Liver (tissue), 9 donors: ENCODE data around the gene FLNA. TPM values are rescaled to one million over a fixed set of nuclear protein-coding genes. Genes with fewer than 3 reads are reported as not detected.

Experiments
- DNase-seq: peaks from one replicate; pipeline ENCODE4 v3.0.0-alpha.2; 2017; ENCODE audit warnings: low spot score
- H3K27ac ChIP-seq, 2 donors: one replicate each; pipeline ENCODE4 v1.7.0; 2013; ENCODE audit warnings: inconsistent platforms in 2 of 2, low read length in 2 of 2, control low read depth in 1 of 2, low read depth in 1 of 2, mild to moderate bottlenecking in 1 of 2
- H3K27me3 ChIP-seq, 4 donors: one replicate each; pipeline versions ENCODE4 v1.6.1 to v1.7.0; 2013; ENCODE audit warnings: low read length in 3 of 4, inconsistent platforms in 1 of 4, mild to moderate bottlenecking in 1 of 4, moderate library complexity in 1 of 4; ENCODE audit not compliant: control insufficient read depth in 4 of 4, insufficient read depth in 4 of 4
- H3K36me3 ChIP-seq, 4 donors: one replicate each; pipeline versions ENCODE4 v1.6.1 to v1.7.0; 2013; ENCODE audit warnings: low read length in 3 of 4, mild to moderate bottlenecking in 3 of 4, low read depth in 1 of 4, moderate library complexity in 1 of 4; ENCODE audit not compliant: control insufficient read depth in 4 of 4, insufficient read depth in 3 of 4
- H3K4me1 ChIP-seq, 4 donors: one replicate each; pipeline versions ENCODE4 v1.6.1 to v1.7.0; 2013; ENCODE audit warnings: low read length in 3 of 4, mild to moderate bottlenecking in 3 of 4, moderate library complexity in 1 of 4; ENCODE audit not compliant: control insufficient read depth in 4 of 4, insufficient read depth in 4 of 4
- H3K4me3 ChIP-seq, 3 donors: one replicate each; pipeline versions ENCODE4 v1.6.1 to v1.7.0; 2013; ENCODE audit warnings: low read length in 3 of 3, control low read depth in 1 of 3, low read depth in 1 of 3, mild to moderate bottlenecking in 1 of 3
- H3K9ac ChIP-seq, 2 donors: one replicate each; pipeline ENCODE4 v1.7.0; 2013; ENCODE audit warnings: low read length in 2 of 2, mild to moderate bottlenecking in 2 of 2, moderate library complexity in 2 of 2, control low read depth in 1 of 2, low read depth in 1 of 2
- H3K9me3 ChIP-seq, 4 donors: one replicate each; pipeline versions ENCODE4 v1.6.1 to v1.7.0; 2013; ENCODE audit warnings: low read length in 3 of 4; ENCODE audit not compliant: control insufficient read depth in 4 of 4
- EGR1 ChIP-seq, 2 donors: IDR thresholded peaks; 2 replicates each; pipeline ENCODE4 v1.6.1; 2016 to 2018; ENCODE audit warnings: antibody characterized with exemption in 2 of 2, low read depth in 2 of 2
- FOXA1 ChIP-seq: IDR thresholded peaks from 2 replicates; pipeline ENCODE4 v1.6.1; 2016; ENCODE audit warnings: antibody characterized with exemption
- FOXA2 ChIP-seq: IDR thresholded peaks from 2 replicates; pipeline ENCODE4 v1.6.1; 2016; ENCODE audit warnings: antibody characterized with exemption
- GABPA ChIP-seq, 2 donors: IDR thresholded peaks in 1 of 2; conservative IDR thresholded peaks in 1 of 2; 2 replicates each; pipeline ENCODE4 v1.6.1; 2016; ENCODE audit warnings: antibody characterized with exemption in 2 of 2, mild to moderate bottlenecking in 1 of 2, moderate library complexity in 1 of 2
- HNF4A ChIP-seq, 2 donors: conservative IDR thresholded peaks; 2 replicates each; pipeline ENCODE4 v1.6.1; 2016; ENCODE audit warnings: antibody characterized with exemption in 2 of 2, mild to moderate bottlenecking in 2 of 2
- HNF4G ChIP-seq: IDR thresholded peaks from 2 replicates; pipeline ENCODE4 v1.6.1; 2016; ENCODE audit warnings: antibody characterized with exemption
- JUND ChIP-seq, 2 donors: IDR thresholded peaks; 2 replicates each; pipeline ENCODE4 v1.6.1; 2016; ENCODE audit warnings: antibody characterized with exemption in 2 of 2
- NR2F2 ChIP-seq: IDR thresholded peaks from 2 replicates; pipeline ENCODE4 v1.6.1; 2016; ENCODE audit warnings: antibody characterized with exemption
- RXRA ChIP-seq, 2 donors: IDR thresholded peaks; 2 replicates each; pipeline ENCODE4 v1.6.1; 2017 to 2018; ENCODE audit warnings: antibody characterized with exemption in 2 of 2, mild to moderate bottlenecking in 1 of 2
- SP1 ChIP-seq: IDR thresholded peaks from 2 replicates; pipeline ENCODE4 v1.6.1; 2018; ENCODE audit warnings: antibody characterized with exemption, mild to moderate bottlenecking
- TAF1 ChIP-seq: conservative IDR thresholded peaks from 2 replicates; pipeline ENCODE4 v1.6.1; 2016; ENCODE audit warnings: antibody characterized with exemption, mild to moderate bottlenecking
- YY1 ChIP-seq: IDR thresholded peaks from 2 replicates; pipeline ENCODE4 v1.6.1; 2016; ENCODE audit warnings: antibody characterized with exemption, mild to moderate bottlenecking
- WGBS: extraction: QIAGEN DNeasy Blood & Tissue Kit; methylation state at CpG from one replicate; pipeline ENCODE4 v1.1.7; 2013; 5-methylcytosine and 5-hydroxymethylcytosine counted together
- polyA plus RNA-seq, 2 donors: library from polyadenylated mRNA; stranded (reverse) in 1 of 2; unstranded in 1 of 2; fragments of 200-250 nt in 1 of 2; fragments of >200 nt in 1 of 2; fragmentation: Nextera tagmentation in 1 of 2; extraction: Ambion mirVana in 1 of 2; gene quantifications; one replicate each; pipeline versions ENCODE4 v1.2.1 to v1.2.3, GENCODE V29; 2013 to 2015
- total RNA-seq, 2 donors: library from RNA; depleted of rRNA; stranded (reverse); fragments of >200 nt; gene quantifications; one replicate each; pipeline ENCODE4 v1.2.3, GENCODE V29; 2014
- TF ChIP-seq, protein P1 (sequence below): IDR thresholded peaks from 2 replicates; pipeline ENCODE4 v1.6.1; 2016; ENCODE audit warnings: antibody characterized with exemption
- TF ChIP-seq, protein P2 (sequence below): IDR thresholded peaks from 2 replicates; pipeline ENCODE4 v1.6.1; 2016; ENCODE audit warnings: antibody characterized with exemption
- TF ChIP-seq, protein P3 (sequence below): IDR thresholded peaks from 2 replicates; pipeline ENCODE4 v1.6.1; 2016; ENCODE audit warnings: antibody characterized with exemption, mild to moderate bottlenecking
- TF ChIP-seq, protein P4 (sequence below): fragments of 150-350 bp; IDR thresholded peaks from 2 replicates; pipeline ENCODE4 v1.5.1; 2017; ENCODE audit warnings: improper control_type of control experiment, low read depth, low read length; ENCODE audit not compliant: missing input control
- donor health status: healthy.
- donor health status: healthy.
- donor health status: healthy.
- donor health status: healthy.
- donor health status: healthy.

Gene FLNA
- total and polyA plus RNA-seq, 4 donors: 23.4 to 152 (median 118) TPM

DNA sequence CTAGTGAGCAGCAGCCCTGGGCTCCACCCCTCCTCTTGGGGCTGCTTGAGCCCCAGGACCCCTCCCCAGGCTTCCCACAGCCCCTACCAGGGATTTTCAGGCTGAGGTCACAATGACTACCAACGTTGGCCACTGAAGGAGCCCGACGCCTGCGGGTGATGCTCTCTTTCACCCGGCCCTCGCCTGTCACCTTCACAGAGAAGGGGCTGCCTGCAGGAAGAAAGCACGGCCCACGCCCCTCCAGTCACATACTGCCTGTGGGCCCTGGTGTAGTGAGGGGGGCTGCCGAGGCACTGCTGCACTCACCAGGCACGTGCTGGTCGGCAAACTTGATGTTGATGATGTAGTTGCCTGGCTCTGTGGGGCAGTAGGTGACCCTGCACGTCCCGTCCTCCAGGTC is 22.0 kb downstream of the FLNA start (continued):
- TF ChIP-seq, protein P1, sequence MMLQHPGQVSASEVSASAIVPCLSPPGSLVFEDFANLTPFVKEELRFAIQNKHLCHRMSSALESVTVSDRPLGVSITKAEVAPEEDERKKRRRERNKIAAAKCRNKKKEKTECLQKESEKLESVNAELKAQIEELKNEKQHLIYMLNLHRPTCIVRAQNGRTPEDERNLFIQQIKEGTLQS: no peak
- TF ChIP-seq, protein P2, sequence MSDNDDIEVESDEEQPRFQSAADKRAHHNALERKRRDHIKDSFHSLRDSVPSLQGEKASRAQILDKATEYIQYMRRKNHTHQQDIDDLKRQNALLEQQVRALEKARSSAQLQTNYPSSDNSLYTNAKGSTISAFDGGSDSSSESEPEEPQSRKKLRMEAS: no peak
- TF ChIP-seq GABPA (IDR thresholded peaks at IDR 0.05 in 1 of 2, conservative IDR thresholded peaks at IDR 0.05 in 1 of 2): no peak
- no peak for TF ChIP-seq RXRA (IDR thresholded peaks at IDR 0.05)
- TF ChIP-seq EGR1 (IDR thresholded peaks at IDR 0.05; ENCODE audit: low read depth in 2 of 2): no peak

DNA sequence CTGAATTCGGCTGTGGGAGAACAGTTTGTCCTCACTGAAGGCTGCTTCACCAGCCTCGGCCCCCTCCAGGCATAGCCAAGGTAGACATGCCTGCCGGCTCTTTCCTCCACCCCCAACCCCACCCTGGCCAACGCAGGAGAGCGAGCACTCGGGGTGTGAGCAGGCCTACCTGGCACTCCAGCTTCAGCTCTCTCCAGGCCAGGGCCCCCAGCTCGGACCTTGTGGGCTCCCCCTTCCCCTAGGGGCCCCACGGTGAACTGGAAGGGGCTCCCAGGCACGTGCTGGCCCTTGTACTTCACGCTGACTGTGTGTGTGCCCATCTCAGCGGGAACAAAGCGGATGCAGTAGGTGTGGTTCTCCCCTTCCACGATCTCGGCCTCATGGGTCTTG is 22.4 kb downstream of the FLNA start:
- H3K27ac ChIP-seq: no peak overlapping the region
- no peak overlapping the region for H3K9ac ChIP-seq
- peaks cover 0 to 6% (median 5%) of the 10 kb centered on the region in 4 donors for H3K36me3 ChIP-seq
- peaks cover 0 to 14% (median 4%) of the 10 kb centered on the region in 4 donors for H3K4me1 ChIP-seq
- no peaks in the 10 kb centered on the region for H3K27me3 ChIP-seq
- TF ChIP-seq EGR1 (IDR thresholded peaks at IDR 0.05; ENCODE audit: low read depth in 2 of 2) (no peak), GABPA (IDR thresholded peaks at IDR 0.05 in 1 of 2, conservative IDR thresholded peaks at IDR 0.05 in 1 of 2) (no peak), HNF4G (no peak), SP1 (no peak)
- TF ChIP-seq, protein P3, sequence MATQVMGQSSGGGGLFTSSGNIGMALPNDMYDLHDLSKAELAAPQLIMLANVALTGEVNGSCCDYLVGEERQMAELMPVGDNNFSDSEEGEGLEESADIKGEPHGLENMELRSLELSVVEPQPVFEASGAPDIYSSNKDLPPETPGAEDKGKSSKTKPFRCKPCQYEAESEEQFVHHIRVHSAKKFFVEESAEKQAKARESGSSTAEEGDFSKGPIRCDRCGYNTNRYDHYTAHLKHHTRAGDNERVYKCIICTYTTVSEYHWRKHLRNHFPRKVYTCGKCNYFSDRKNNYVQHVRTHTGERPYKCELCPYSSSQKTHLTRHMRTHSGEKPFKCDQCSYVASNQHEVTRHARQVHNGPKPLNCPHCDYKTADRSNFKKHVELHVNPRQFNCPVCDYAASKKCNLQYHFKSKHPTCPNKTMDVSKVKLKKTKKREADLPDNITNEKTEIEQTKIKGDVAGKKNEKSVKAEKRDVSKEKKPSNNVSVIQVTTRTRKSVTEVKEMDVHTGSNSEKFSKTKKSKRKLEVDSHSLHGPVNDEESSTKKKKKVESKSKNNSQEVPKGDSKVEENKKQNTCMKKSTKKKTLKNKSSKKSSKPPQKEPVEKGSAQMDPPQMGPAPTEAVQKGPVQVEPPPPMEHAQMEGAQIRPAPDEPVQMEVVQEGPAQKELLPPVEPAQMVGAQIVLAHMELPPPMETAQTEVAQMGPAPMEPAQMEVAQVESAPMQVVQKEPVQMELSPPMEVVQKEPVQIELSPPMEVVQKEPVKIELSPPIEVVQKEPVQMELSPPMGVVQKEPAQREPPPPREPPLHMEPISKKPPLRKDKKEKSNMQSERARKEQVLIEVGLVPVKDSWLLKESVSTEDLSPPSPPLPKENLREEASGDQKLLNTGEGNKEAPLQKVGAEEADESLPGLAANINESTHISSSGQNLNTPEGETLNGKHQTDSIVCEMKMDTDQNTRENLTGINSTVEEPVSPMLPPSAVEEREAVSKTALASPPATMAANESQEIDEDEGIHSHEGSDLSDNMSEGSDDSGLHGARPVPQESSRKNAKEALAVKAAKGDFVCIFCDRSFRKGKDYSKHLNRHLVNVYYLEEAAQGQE: no peak
- TF ChIP-seq, protein P2: no peak
- no peaks in the 10 kb centered on the region for H3K9me3 ChIP-seq
- no peak for DNase-seq
- 90% methylated on average over 14 of the region's 14 CpGs for WGBS
- no peak overlapping the region for H3K4me3 ChIP-seq

DNA sequence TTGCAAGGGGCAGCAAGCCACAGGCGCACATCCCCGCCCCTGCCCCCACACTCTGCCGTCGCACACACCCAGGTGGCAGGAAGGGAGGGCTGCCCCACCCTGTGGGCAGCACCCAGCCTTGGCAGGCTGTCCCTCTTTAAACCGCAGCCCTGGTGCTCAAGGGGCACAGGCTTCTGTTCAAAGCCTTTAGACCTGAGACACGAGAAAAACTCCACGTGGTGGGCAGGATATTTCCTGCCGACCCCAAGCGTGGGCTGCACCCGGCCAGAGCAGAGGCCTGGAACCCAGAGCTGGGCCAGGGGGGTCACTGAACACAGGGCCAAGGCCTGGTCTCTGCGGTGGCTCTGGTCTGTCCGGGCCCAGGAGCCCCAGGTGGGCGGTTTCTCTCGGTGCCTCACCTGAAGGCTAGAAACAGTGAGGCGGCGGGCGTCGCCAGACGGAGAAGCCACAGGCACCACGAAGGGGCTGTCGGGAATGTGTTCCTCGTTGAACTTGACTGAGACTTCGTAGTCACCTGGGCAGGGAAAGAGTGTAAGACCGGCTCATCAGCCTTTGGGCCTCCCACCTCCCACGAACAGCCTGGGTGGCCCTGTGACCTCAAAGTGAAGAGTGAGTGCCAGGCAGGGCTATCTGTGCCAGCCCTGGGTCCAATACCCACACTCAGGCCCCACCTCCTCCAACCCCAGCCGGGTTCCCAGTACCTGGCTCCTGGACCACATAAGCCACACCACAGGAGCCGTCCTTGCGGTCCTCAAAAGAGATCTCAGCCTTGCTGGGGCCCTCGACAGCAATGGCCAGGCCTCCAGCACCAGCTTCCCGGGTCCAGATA is 23.0 kb downstream of the FLNA start:
- Histone ChIP-seq H3K9ac (no peak overlapping the region), H3K4me3 (no peak overlapping the region), H3K27ac (no peak overlapping the region), H3K9me3 (no peaks in the 10 kb centered on the region), H3K36me3 (peaks cover 0 to 6% (median 5%) of the 10 kb centered on the region in 4 donors), H3K27me3 (no peaks in the 10 kb centered on the region), H3K4me1 (peaks cover 0 to 14% (median 4%) of the 10 kb centered on the region in 4 donors)
- 83% methylated on average over 30 of the region's 30 CpGs for WGBS
- DNase-seq: no peak
- TF ChIP-seq, protein P3: no peak
- no peak for TF ChIP-seq FOXA2
- no peak for TF ChIP-seq NR2F2
- TF ChIP-seq, protein P2: no peak
- TF ChIP-seq, protein P4, sequence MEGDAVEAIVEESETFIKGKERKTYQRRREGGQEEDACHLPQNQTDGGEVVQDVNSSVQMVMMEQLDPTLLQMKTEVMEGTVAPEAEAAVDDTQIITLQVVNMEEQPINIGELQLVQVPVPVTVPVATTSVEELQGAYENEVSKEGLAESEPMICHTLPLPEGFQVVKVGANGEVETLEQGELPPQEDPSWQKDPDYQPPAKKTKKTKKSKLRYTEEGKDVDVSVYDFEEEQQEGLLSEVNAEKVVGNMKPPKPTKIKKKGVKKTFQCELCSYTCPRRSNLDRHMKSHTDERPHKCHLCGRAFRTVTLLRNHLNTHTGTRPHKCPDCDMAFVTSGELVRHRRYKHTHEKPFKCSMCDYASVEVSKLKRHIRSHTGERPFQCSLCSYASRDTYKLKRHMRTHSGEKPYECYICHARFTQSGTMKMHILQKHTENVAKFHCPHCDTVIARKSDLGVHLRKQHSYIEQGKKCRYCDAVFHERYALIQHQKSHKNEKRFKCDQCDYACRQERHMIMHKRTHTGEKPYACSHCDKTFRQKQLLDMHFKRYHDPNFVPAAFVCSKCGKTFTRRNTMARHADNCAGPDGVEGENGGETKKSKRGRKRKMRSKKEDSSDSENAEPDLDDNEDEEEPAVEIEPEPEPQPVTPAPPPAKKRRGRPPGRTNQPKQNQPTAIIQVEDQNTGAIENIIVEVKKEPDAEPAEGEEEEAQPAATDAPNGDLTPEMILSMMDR: no peak
- TF ChIP-seq JUND (IDR thresholded peaks at IDR 0.05): no peak
- TF ChIP-seq, protein P1: no peak
- no peak for TF ChIP-seq HNF4G
- no peak for TF ChIP-seq YY1
- TF ChIP-seq TAF1: no peak
- no peak for TF ChIP-seq FOXA1
- TF ChIP-seq HNF4A (conservative IDR thresholded peaks at IDR 0.05): no peak
- TF ChIP-seq GABPA (IDR thresholded peaks at IDR 0.05 in 1 of 2, conservative IDR thresholded peaks at IDR 0.05 in 1 of 2): no peak
- TF ChIP-seq RXRA (IDR thresholded peaks at IDR 0.05): no peak
